NCI-H1436 treated with DMSO at 0.1 percent for 48 hours (cell line): Measurements from ENCODE around the gene FETUB.
A peak's percentile ranks its signal among the peaks of the same experiment; 100 is the strongest.
"Not testable (repeated sequence)": the region's sequence is repeated elsewhere in the genome, so short reads cannot be mapped to it uniquely, and the experiment has no call there.

ENCODE experiments used
- DNase-seq: peaks from one replicate; lab custom pipeline; 2025; lab: John Stamatoyannopoulos, UW

FETUB gene

GRCh38 chr3:186613637-186614265, 26.4 kb upstream of the FETUB start:
- DNase-seq: no peak

GRCh38 chr3:186614266-186614596, 26.0 kb upstream of the FETUB start:
- DNase-seq: no peak

- peak; percentile 66 for DNase-seq
These were observed 25.4 kb upstream of the FETUB start for GRCh38 chr3:186614597-186615483.

GRCh38 chr3:186616299-186616617, 23.9 kb upstream of the FETUB start:
- DNase-seq: no peak

- DNase-seq: peak; percentile 69
These were observed 22.9 kb upstream of the FETUB start for GRCh38 chr3:186617036-186617946.

- DNase-seq: no peak
These were observed 21.8 kb upstream of the FETUB start for GRCh38 chr3:186618318-186618938.

GRCh38 chr3:186619787-186620212, 20.4 kb upstream of the FETUB start:
- no peak for DNase-seq

GRCh38 chr3:186620213-186621092, 19.7 kb upstream of the FETUB start:
- no peak for DNase-seq

- no peak for DNase-seq
These were observed 18.1 kb upstream of the FETUB start for GRCh38 chr3:186621894-186622650.

- no peak for DNase-seq
These were observed 17.4 kb upstream of the FETUB start for GRCh38 chr3:186622651-186623310.

- DNase-seq: no peak
These were observed 15.6 kb upstream of the FETUB start for GRCh38 chr3:186624598-186624997.

- DNase-seq: no peak
These were observed 14.6 kb upstream of the FETUB start for GRCh38 chr3:186625600-186626042.

- no peak for DNase-seq
These were observed 13.8 kb upstream of the FETUB start for GRCh38 chr3:186626254-186626847.

- DNase-seq: no peak
These were observed 12.3 kb upstream of the FETUB start for GRCh38 chr3:186627852-186628414.

- DNase-seq: no peak
These were observed 11.4 kb upstream of the FETUB start for GRCh38 chr3:186628756-186629155.

- no peak for DNase-seq
These were observed 9.1 kb upstream of the FETUB start for GRCh38 chr3:186630950-186631641.

- DNase-seq: no peak
These were observed 6.7 kb upstream of the FETUB start for GRCh38 chr3:186633481-186633880.

- DNase-seq: not testable (repeated sequence)
These were observed 6.0 kb upstream of the FETUB start for GRCh38 chr3:186634207-186634606.
